Measurements from ENCODE around the gene RNF167. TPM values are rescaled to one million over a fixed set of nuclear protein-coding genes. Genes with fewer than 3 reads are reported as not detected.

RNF167 gene
- total and polyA plus RNA-seq, 2 of the 13 experiments (the other 11 are each of a cell fraction or from before 2014, with no cell fraction given), result 44.1 to 45.4 TPM

- TF ChIP-seq ZFP41 (CRISPR knock-in tag; IDR thresholded peaks at IDR 0.05; ENCODE audit: borderline replicate concordance) (no peak), ZNF567 (CRISPR knock-in tag; IDR thresholded peaks at IDR 0.05; ENCODE audit: borderline replicate concordance) (no peak), ZNF776 (CRISPR knock-in tag; IDR thresholded peaks at IDR 0.05) (0 out of 2 replicates have a peak, but pooled peaks have one; percentile 50), TCF7 (IDR thresholded peaks at IDR 0.05; ENCODE audit: low read depth) (no peak), IRX3 (CRISPR knock-in tag; IDR thresholded peaks at IDR 0.05; ENCODE audit: borderline replicate concordance, low read depth) (no peak), ZNF674 (CRISPR knock-in tag; IDR thresholded peaks at IDR 0.05; ENCODE audit: low read depth) (no peak), ZKSCAN5 (CRISPR knock-in tag; IDR thresholded peaks at IDR 0.05) (no peak), ARNT (IDR thresholded peaks at IDR 0.05) (no peak), ZNF382 (CRISPR knock-in tag; IDR thresholded peaks at IDR 0.05; ENCODE audit: borderline replicate concordance) (no peak), NFYB (CRISPR knock-in tag; IDR thresholded peaks at IDR 0.05) (no peak), RFX1 (IDR thresholded peaks at IDR 0.05) (no peak), BRF2 (CRISPR knock-in tag; IDR thresholded peaks at IDR 0.05) (no peak), DNMT1 (CRISPR knock-in tag; IDR thresholded peaks at IDR 0.05) (peak; percentile 55; the same call in 1 of the 2 replicates), ZBTB1 (CRISPR knock-in tag; IDR thresholded peaks at IDR 0.05; ENCODE audit: borderline replicate concordance) (no peak), KIAA2018 (CRISPR knock-in tag; IDR thresholded peaks at IDR 0.05; ENCODE audit: borderline replicate concordance) (no peak), RCOR2 (CRISPR knock-in tag; IDR thresholded peaks at IDR 0.05) (no peak; the same call in 1 of the 2 replicates), ZXDC (CRISPR knock-in tag; IDR thresholded peaks at IDR 0.05) (no peak), GATAD2A (CRISPR knock-in tag; IDR thresholded peaks at IDR 0.05) (no peak), RFXANK (CRISPR knock-in tag; IDR thresholded peaks at IDR 0.05) (no peak), ZNF441 (CRISPR knock-in tag; IDR thresholded peaks at IDR 0.05; ENCODE audit: borderline replicate concordance) (no peak)
Observed at GRCh38 chr17:4949321-4950074, 9.4 kb downstream of the RNF167 start (continued).

Data from HepG2 (cell line).